GM21723 (cell line): ENCODE results near the gene TNS2.

ENCODE experiments used
- ATAC-seq: cut with Tn5 transposase; IDR thresholded peaks from one replicate; pipeline ENCODE4 v1.9.1; 2021; ENCODE audit warnings: mild to moderate bottlenecking, moderate library complexity; ENCODE audit not compliant: unreplicated experiment

TNS2 gene

GRCh38 chr12:53068811-53069585 lies 19.1 kb downstream of the TNS2 start:
- no peak for ATAC-seq

- no peak for ATAC-seq
Observed at GRCh38 chr12:53069621-53070410, 20.0 kb downstream of the TNS2 start.

DNA sequence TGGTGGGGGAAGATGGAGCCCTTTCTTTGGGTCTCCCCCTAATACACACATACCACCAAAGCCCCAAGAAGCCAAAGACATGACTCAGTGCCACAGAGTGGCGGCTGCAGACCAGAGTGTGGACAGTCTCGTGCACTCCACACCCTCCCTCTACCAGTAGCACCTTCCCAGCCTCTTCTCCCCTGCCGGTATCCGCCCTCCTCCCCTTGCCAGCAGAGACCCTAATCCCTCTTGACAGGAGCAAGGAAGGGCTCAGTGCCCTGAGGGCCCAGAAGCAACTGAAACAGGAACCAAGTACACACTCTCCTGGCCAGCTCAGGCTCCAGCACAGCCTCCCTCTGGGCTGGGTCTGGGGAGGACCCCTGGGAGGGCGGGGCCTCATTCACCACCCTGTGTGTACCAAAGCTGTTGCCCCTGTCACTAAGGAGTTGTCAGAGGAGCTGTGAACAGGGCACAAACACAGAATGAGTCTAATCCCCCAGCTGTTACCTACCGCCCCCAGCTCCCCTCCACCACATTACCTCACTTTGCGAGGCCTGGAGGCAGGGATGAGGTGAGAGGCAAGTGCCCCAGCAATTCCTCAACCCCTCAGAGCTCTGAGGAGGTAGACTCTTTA lies 21.1 kb downstream of the TNS2 start:
- ATAC-seq, result no peak

GRCh38 chr12:53071591-53072551 lies 22.0 kb downstream of the TNS2 start:
- no peak for ATAC-seq

- no peak for ATAC-seq
Observed at GRCh38 chr12:53073881-53074280, 24.0 kb downstream of the TNS2 start.

- no peak for ATAC-seq
Observed at GRCh38 chr12:53074283-53074998, 24.6 kb downstream of the TNS2 start.

DNA sequence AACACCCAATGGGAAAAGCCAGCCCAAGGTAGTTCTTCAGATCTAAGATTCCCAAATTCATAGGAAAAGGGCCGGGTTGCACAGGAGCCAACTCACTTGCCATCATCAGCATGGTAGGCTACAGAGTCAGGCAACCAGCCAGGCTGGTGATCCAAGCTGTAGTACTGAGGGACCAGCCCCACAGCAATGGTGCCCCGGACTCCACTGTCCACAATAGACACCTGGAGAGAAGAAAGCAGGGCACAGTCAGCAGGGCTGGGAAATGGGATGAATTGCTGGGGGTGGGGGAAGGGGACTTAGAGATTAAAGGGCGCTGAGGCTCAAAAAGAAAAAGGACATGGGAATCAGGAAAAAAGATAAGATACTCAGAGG lies 25.1 kb downstream of the TNS2 start:
- ATAC-seq, result no peak

DNA sequence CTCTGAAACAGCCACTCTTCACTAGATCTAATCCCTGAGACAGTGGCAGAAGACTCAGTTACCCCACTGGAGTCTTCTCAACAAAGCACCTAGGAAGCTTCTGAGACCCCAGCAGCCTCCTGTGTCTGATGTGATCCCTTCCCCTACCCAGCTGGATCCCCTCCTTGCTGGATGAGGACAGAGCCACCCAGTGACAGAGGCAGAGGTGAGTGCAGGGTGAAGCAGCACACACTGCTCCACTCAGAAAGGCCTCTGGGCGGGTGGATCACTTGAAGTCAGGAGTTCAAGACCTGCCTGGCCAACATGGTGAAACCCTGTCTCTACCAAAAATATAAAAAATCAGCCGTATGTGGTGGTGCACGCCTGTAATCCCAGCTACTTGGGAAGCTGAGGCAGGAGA lies 26.6 kb downstream of the TNS2 start:
- no peak for ATAC-seq

DNA sequence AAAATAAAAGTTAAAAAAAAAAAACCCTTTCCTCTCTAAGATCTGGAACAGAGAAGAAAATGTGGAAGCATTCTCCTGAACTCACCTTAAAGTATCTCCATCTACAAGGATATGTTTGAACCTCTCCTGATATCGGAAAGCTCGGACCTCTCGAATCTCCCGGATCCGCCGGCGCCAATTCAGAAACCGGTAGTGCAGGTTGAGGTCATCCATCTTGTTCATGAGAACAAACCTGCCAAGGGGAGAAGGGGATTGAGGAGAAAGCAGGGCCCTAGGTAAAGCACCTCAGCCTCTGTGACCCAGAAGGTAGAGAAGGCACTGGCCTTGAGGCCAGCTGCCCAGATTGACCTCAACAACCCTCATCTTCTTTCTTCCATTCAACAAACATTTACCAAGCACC lies 27.2 kb downstream of the TNS2 start:
- ATAC-seq, result no peak

GRCh38 chr12:53078425-53079225 lies 28.8 kb downstream of the TNS2 start:
- peak; percentile 31 for ATAC-seq

- peak; percentile 97 for ATAC-seq
Observed at GRCh38 chr12:53079226-53080117, 29.6 kb downstream of the TNS2 start, which contains the start of gene SPRYD3. SPRYD3 (minus strand) TSS chr12:53079390; CDS start chr12:53079333, 57 bp downstream.

DNA sequence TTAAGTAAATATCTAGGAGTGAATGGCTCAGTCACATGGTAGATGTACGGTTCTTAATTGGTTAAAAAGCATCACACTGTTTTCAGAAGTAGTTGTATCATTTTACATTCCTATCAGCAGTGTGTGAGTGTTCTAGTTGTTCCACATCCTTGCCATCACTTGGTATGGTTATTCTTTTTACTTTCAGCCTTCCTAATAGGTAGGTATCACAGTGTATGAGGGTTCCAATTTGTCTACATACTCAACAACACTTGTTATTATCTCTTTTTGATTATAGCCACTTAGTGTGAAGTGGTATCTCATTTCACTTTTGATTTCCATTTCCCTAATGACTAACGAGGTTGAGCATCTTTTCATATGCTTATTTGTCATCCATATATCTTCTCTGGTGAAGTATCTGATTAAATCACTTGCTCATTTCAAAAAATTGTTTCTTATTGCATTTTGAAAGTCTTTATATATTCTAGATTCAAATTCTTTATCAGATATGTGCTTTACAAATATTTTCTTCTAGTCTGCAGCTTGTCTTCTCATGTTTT lies 32.8 kb downstream of the TNS2 start:
- no peak for ATAC-seq

GRCh38 chr12:53086361-53086760 lies 36.5 kb downstream of the TNS2 start:
- ATAC-seq, result no peak

- no peak for ATAC-seq
Observed at GRCh38 chr12:53090105-53090504, 40.2 kb downstream of the TNS2 start.

DNA sequence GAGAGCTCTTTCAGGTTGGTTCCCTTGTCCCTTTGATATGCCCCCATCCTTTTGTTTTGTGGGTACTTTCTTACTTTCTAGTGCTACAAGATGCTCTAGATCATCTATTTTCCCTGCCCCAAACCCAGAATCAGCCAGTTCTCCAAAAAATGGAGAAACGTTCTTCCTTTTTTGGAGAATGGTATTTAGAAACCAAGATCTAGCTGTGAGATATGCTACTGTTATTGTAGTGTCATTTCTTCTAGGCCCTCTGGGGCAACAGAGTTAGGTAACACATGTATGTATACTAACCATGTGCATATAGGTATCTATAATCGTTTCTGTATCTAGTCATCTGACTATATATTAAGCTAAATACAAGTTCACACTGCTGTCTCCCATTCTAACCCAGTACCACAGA lies 40.7 kb downstream of the TNS2 start:
- no peak for ATAC-seq

GRCh38 chr12:53091756-53092155 lies 41.9 kb downstream of the TNS2 start:
- no peak for ATAC-seq

DNA sequence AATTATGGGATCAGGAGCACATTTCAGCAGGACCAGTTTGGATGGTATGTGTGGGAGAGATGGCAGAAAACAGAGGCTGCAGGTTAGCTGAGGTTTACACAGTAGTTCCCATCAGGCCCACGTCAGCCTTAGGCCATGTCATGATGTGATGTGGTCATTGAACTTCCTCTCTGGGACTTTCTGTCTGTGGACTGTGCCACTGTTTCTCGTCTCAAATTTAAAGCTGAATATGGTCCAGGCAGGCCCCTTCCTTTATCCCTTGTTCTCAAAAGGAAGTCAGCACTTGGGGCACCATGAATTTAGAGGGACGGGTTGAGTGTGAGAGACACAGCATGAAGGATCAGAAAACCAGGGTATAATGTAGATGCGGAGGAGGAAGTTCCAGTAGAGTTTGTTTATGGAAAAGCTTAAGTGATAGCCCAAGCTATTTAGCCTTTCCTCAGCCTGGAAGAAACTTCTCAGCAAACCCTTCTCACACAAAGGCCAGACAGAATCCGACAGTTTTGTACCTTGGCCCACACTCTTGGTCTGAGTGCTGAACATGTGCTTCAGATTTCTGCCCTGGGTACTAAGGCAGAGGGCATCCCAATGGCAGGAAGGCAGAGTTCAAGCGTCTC lies 44.0 kb downstream of the TNS2 start:
- ATAC-seq, result no peak
